Measurements from ENCODE around the gene GALNT17. TPM values are rescaled to one million over a fixed set of nuclear protein-coding genes. Genes with fewer than 3 reads are reported as not detected.

GALNT17 gene
- polyA plus RNA-seq, 1 donor from 2014 or later: 15.7 TPM

- no peaks in the 10 kb centered on the region for H4K20me1 ChIP-seq (ENCODE audit: insufficient read depth)
- TF ChIP-seq MXI1 (conservative IDR thresholded peaks at IDR 0.05; ENCODE audit: poor library complexity, severe bottlenecking) (no peak), EP300 (conservative IDR thresholded peaks at IDR 0.05; ENCODE audit: poor library complexity, severe bottlenecking) (no peak), REST (IDR thresholded peaks at IDR 0.05; ENCODE audit: borderline replicate concordance) (no peak), EZH2 (IDR thresholded peaks at IDR 0.05; ENCODE audit: borderline replicate concordance, insufficient read depth, low read length, poor library complexity, severe bottlenecking) (no peak), RAD21 (conservative IDR thresholded peaks at IDR 0.05) (no peak), POLR2AphosphoS5 (IDR thresholded peaks at IDR 0.05) (no peak), CTCF (IDR thresholded peaks at IDR 0.05; ENCODE audit: poor library complexity, severe bottlenecking) (no peak)
Measured at GRCh38 chr7:71484380-71484779, 352.4 kb downstream of the GALNT17 start.

GRCh38 chr7:71485586-71485985 is 353.6 kb downstream of the GALNT17 start:
- Histone ChIP-seq H3K27ac (ENCODE audit: low read length) (peak overlapping the region; percentile 57), H3K4me3 (ENCODE audit: low read length) (no peak overlapping the region), H4K20me1 (ENCODE audit: insufficient read depth) (no peaks in the 10 kb centered on the region), H3K27me3 (ENCODE audit: insufficient read depth, low read depth, low read length) (no peaks in the 10 kb centered on the region), H3K9me3 (ENCODE audit: low read length) (no peaks in the 10 kb centered on the region), H3K79me2 (replicated peaks; ENCODE audit: insufficient read depth, low read length) (no peaks in the 10 kb centered on the region), H3K4me2 (ENCODE audit: low read length) (no peak overlapping the region), H3K36me3 (ENCODE audit: insufficient read depth, low read length) (no peaks in the 10 kb centered on the region), H3K9me2 (ENCODE audit: insufficient read depth, low read length) (no peaks in the 10 kb centered on the region), H3F3A (ENCODE audit: insufficient read depth, low read length, poor library complexity, severe bottlenecking) (no peaks in the 10 kb centered on the region), H3K9ac (ENCODE audit: low read length) (no peak overlapping the region), H2AFZ (ENCODE audit: low read depth, low read length) (no peak overlapping the region)
- TF ChIP-seq EP300 (conservative IDR thresholded peaks at IDR 0.05; ENCODE audit: poor library complexity, severe bottlenecking) (peak; percentile 75), REST (IDR thresholded peaks at IDR 0.05; ENCODE audit: borderline replicate concordance) (no peak), POLR2AphosphoS5 (IDR thresholded peaks at IDR 0.05) (peak; percentile 49)

More at GRCh38 chr7:71484380-71484779, 352.4 kb downstream of the GALNT17 start:
- no peak overlapping the region for H3K4me2 ChIP-seq (ENCODE audit: low read length)
- H3F3A ChIP-seq (ENCODE audit: insufficient read depth, low read length, poor library complexity, severe bottlenecking): no peaks in the 10 kb centered on the region
- H3K4me3 ChIP-seq (ENCODE audit: low read length): no peak overlapping the region
- H3K27me3 ChIP-seq (ENCODE audit: insufficient read depth, low read depth, low read length): no peaks in the 10 kb centered on the region
- no peak overlapping the region for H3K9ac ChIP-seq (ENCODE audit: low read length)
- H3K79me2 ChIP-seq (replicated peaks; ENCODE audit: insufficient read depth, low read length): no peaks in the 10 kb centered on the region
- no peaks in the 10 kb centered on the region for H3K9me2 ChIP-seq (ENCODE audit: insufficient read depth, low read length)
- H3K27ac ChIP-seq (ENCODE audit: low read length): no peak overlapping the region
- H2AFZ ChIP-seq (ENCODE audit: low read depth, low read length): no peak overlapping the region
- no peaks in the 10 kb centered on the region for H3K36me3 ChIP-seq (ENCODE audit: insufficient read depth, low read length)
- no peaks in the 10 kb centered on the region for H3K9me3 ChIP-seq (ENCODE audit: low read length)

Data from neural cell (in vitro differentiated cells).